NCI-H146 (cell line): ENCODE results near the gene MPDU1.

Experiments used
- DNase-seq: peaks from one replicate; lab custom pipeline; 2025; lab: John Stamatoyannopoulos, UW

MPDU1 gene

GRCh38 chr17:7560172-7561027 is 23.3 kb upstream of the MPDU1 start:
- peak; percentile 51 for DNase-seq

GRCh38 chr17:7561028-7561575 is 22.6 kb upstream of the MPDU1 start:
- peak; percentile 88 for DNase-seq

GRCh38 chr17:7561589-7562207 is 22.0 kb upstream of the MPDU1 start, which contains the start of gene SENP3:
Gene SENP3 (plus strand): TSS chr17:7561919. CDS start chr17:7563077, 1,158 bp downstream.
- peak; percentile 87 for DNase-seq

- DNase-seq: peak; percentile 45
These were observed 21.4 kb upstream of the MPDU1 start for GRCh38 chr17:7562208-7562605.

- DNase-seq: no peak
These were observed 20.4 kb upstream of the MPDU1 start for GRCh38 chr17:7563115-7563869.

GRCh38 chr17:7569571-7569970 is 14.1 kb upstream of the MPDU1 start:
- no peak for DNase-seq

GRCh38 chr17:7570351-7570750 is 13.3 kb upstream of the MPDU1 start:
- DNase-seq: no peak

- no peak for DNase-seq
These were observed 11.4 kb upstream of the MPDU1 start for GRCh38 chr17:7572338-7572587.

- DNase-seq: peak; percentile 99
These were observed 10.9 kb upstream of the MPDU1 start for GRCh38 chr17:7572588-7573323.

- DNase-seq: peak; percentile 92
These were observed 10.2 kb upstream of the MPDU1 start for GRCh38 chr17:7573324-7574080.

- peak; percentile 10 for DNase-seq
These were observed 9.3 kb upstream of the MPDU1 start for GRCh38 chr17:7574176-7574953.

GRCh38 chr17:7575481-7575883 is 8.2 kb upstream of the MPDU1 start:
- DNase-seq: no peak

- DNase-seq: no peak
These were observed 7.7 kb upstream of the MPDU1 start for GRCh38 chr17:7575959-7576358.

- DNase-seq: no peak
These were observed 7.2 kb upstream of the MPDU1 start for GRCh38 chr17:7576432-7576937.

GRCh38 chr17:7577327-7578199 is 6.1 kb upstream of the MPDU1 start:
- no peak for DNase-seq

- DNase-seq: peak; percentile 23
These were observed 4.4 kb upstream of the MPDU1 start, which contains the start of gene CD68 for GRCh38 chr17:7579001-7579833. Gene CD68 (plus strand): TSS chr17:7579638. CDS start chr17:7579678, 40 bp downstream.

GRCh38 chr17:7579834-7580603 is 3.6 kb upstream of the MPDU1 start:
- no peak for DNase-seq
